ENCODE results near the gene AKR7A3.
"Not testable (repeated sequence)": the region's sequence is repeated elsewhere in the genome, so short reads cannot be mapped to it uniquely, and the experiment has no call there.

Gene AKR7A3

GRCh38 chr1:19258353-19258752 lies 30.2 kb downstream of the AKR7A3 start:
- Histone ChIP-seq H4K20me1 (peaks cover 0 to 99% (median 80%) of the 10 kb centered on the region in 11 experiments; a peak in 18 of 22 replicates), H3K27ac (peak overlapping the region in 4 of 11 experiments; percentile 19 to 73 (median 52); a peak in 5 of 22 replicates), H3K9ac (peak overlapping the region in 2 of 11 experiments; percentile 51 to 59; a peak in 2 of 22 replicates), H3K9me3 (replicated peaks in 1 of 11) (no peaks in the 10 kb centered on the region), H3K36me3 (peaks cover 55 to 81% (median 78%) of the 10 kb centered on the region in 11 experiments), H3K27me3 (no peaks in the 10 kb centered on the region), H3K4me1 (peaks cover 7 to 75% (median 14%) of the 10 kb centered on the region in 10 experiments), H3K4me3 (no peak overlapping the region), H3K4me2 (peak overlapping the region in 3 of 11 experiments; percentile 60 to 66 (median 64); a peak in 4 of 22 replicates)
- TF ChIP-seq Cebpa-rat (IDR thresholded peaks at IDR 0.05) = no peak

- no peak for TF ChIP-seq Cebpa-rat (IDR thresholded peaks at IDR 0.05)
- H3K9ac ChIP-seq = peak overlapping the region in 5 of 11 experiments; percentile 3 to 63 (median 51); a peak in 6 of 22 replicates
- H3K27ac ChIP-seq = peak overlapping the region in 4 of 11 experiments; percentile 19 to 73 (median 52); a peak in 8 of 22 replicates
- peaks cover 0 to 100% (median 88%) of the 10 kb centered on the region in 11 experiments; a peak in 18 of 22 replicates for H4K20me1 ChIP-seq
- no peaks in the 10 kb centered on the region for H3K9me3 ChIP-seq (replicated peaks in 1 of 11)
- H3K4me1 ChIP-seq = peaks cover 17 to 85% (median 23%) of the 10 kb centered on the region in 10 experiments
- H3K4me2 ChIP-seq = peak overlapping the region in 4 of 11 experiments; percentile 26 to 66 (median 62); a peak in 7 of 22 replicates
- peaks cover 55 to 88% (median 81%) of the 10 kb centered on the region in 11 experiments for H3K36me3 ChIP-seq
- no peaks in the 10 kb centered on the region for H3K27me3 ChIP-seq
- no peak overlapping the region; a peak in 1 of 20 replicates for H3K4me3 ChIP-seq
Measured at GRCh38 chr1:19257178-19257914, 31.2 kb downstream of the AKR7A3 start.

DNA sequence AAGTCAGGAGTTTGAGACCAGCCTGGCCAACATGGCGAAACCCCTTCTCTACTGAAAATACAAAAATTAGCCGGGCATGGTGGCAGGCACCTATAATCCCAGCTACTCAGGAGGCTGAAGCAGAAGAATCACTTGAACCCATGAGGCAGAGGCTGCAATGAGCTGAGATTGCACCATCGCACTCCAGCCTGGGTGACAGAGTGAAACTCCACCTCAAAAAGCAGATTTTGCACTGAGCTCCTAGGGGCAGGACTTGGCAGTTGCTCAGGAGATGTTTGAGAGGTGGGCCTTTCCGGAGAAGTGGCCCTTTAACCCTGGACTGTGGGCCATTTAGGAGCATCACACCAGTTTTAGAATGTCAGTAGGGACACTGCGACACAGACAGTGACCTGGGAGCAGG lies 32.3 kb downstream of the AKR7A3 start:
- peaks cover 0 to 96% (median 83%) of the 10 kb centered on the region in 11 experiments; a peak in 18 of 22 replicates for H4K20me1 ChIP-seq
- H3K27me3 ChIP-seq; H3K4me3 ChIP-seq; H3K9me3 ChIP-seq (replicated peaks in 1 of 11): not testable (repeated sequence)
- H3K4me1 ChIP-seq = peaks cover 17 to 87% (median 24%) of the 10 kb centered on the region in 10 experiments
- peak overlapping the region in 2 of 11 experiments; percentile 71 to 73; a peak in 4 of 22 replicates for H3K27ac ChIP-seq
- H3K9ac ChIP-seq = peak overlapping the region in 4 of 11 experiments; percentile 3 to 63 (median 55); a peak in 4 of 22 replicates
- peaks cover 55 to 87% (median 81%) of the 10 kb centered on the region in 11 experiments for H3K36me3 ChIP-seq
- H3K4me2 ChIP-seq = peak overlapping the region in 3 of 11 experiments; percentile 60 to 66 (median 64); a peak in 6 of 22 replicates

GRCh38 chr1:19255288-19255687 lies 33.3 kb downstream of the AKR7A3 start:
- H3K27ac ChIP-seq = no peak overlapping the region; a peak in 1 of 22 replicates
- H3K4me3 ChIP-seq = no peak overlapping the region
- H4K20me1 ChIP-seq = peaks cover 0 to 86% (median 74%) of the 10 kb centered on the region in 11 experiments; a peak in 18 of 22 replicates
- peaks cover 53 to 78% (median 72%) of the 10 kb centered on the region in 11 experiments for H3K36me3 ChIP-seq
- H3K9me3 ChIP-seq (replicated peaks in 1 of 11) = no peaks in the 10 kb centered on the region
- peak overlapping the region in 1 of 11 experiments; percentile 5; a peak in 1 of 22 replicates for H3K9ac ChIP-seq
- H3K4me1 ChIP-seq = peaks cover 22 to 82% (median 28%) of the 10 kb centered on the region in 10 experiments
- TF ChIP-seq Cebpa-rat (IDR thresholded peaks at IDR 0.05) = no peak
- no peak overlapping the region for H3K4me2 ChIP-seq
- no peaks in the 10 kb centered on the region for H3K27me3 ChIP-seq

- Histone ChIP-seq H3K4me3 (no peak overlapping the region; a peak in 1 of 20 replicates), H3K4me1 (peaks cover 31 to 82% (median 37%) of the 10 kb centered on the region in 10 experiments), H3K27me3 (no peaks in the 10 kb centered on the region), H3K27ac (no peak overlapping the region), H3K36me3 (peaks cover 47 to 72% (median 68%) of the 10 kb centered on the region in 11 experiments), H4K20me1 (peaks cover 0 to 83% (median 71%) of the 10 kb centered on the region in 11 experiments; a peak in 18 of 22 replicates), H3K9ac (peak overlapping the region in 10 of 11 experiments; percentile 9 to 98 (median 94); a peak in 10 of 22 replicates), H3K9me3 (replicated peaks in 1 of 11) (no peaks in the 10 kb centered on the region), H3K4me2 (peak overlapping the region in 10 of 11 experiments; percentile 86 to 99 (median 96); a peak in 10 of 22 replicates)
- TF ChIP-seq Cebpa-rat (IDR thresholded peaks at IDR 0.05) = no peak
Measured at GRCh38 chr1:19254416-19254815, 34.2 kb downstream of the AKR7A3 start.

GRCh38 chr1:19251305-19252196 lies 37.0 kb downstream of the AKR7A3 start, which contains the start of the genes EMC1 and MRTO4:
Gene EMC1, minus strand, starts transcription at chr1:19251524. Its CDS starts 15 bp downstream, at chr1:19251509.
Gene MRTO4, plus strand, starts transcription at chr1:19251805. Its CDS starts 31 bp downstream, at chr1:19251836.
- no peaks in the 10 kb centered on the region for H3K27me3 ChIP-seq
- H4K20me1 ChIP-seq = peaks cover 0 to 83% (median 63%) of the 10 kb centered on the region in 11 experiments; a peak in 18 of 22 replicates
- H3K27ac ChIP-seq = peak within 1 kb of the TSS; percentile 92 to 99 (median 97)
- peak within 1 kb of the TSS; percentile 77 to 99 (median 90) for H3K4me3 ChIP-seq
- peak within 1 kb of the TSS; percentile 90 to 98 (median 95) for H3K9ac ChIP-seq
- H3K4me2 ChIP-seq = peak within 1 kb of the TSS; percentile 86 to 99 (median 95)
- H3K9me3 ChIP-seq (replicated peaks in 1 of 11) = no peaks in the 10 kb centered on the region
- TF ChIP-seq Cebpa-rat (IDR thresholded peaks at IDR 0.05) = no peak
- H3K36me3 ChIP-seq = peaks cover 18 to 72% (median 54%) of the 10 kb centered on the region in 11 experiments
- peaks cover 31 to 59% (median 36%) of the 10 kb centered on the region in 10 experiments for H3K4me1 ChIP-seq

- H3K27ac ChIP-seq = peak overlapping the region; percentile 92 to 99 (median 97)
- peaks cover 0 to 83% (median 63%) of the 10 kb centered on the region in 11 experiments; a peak in 18 of 22 replicates for H4K20me1 ChIP-seq
- H3K9ac ChIP-seq = peak overlapping the region; percentile 90 to 98 (median 95)
Measured at GRCh38 chr1:19250629-19251304, 37.8 kb downstream of the AKR7A3 start.

More at GRCh38 chr1:19250629-19251304, 37.8 kb downstream of the AKR7A3 start:
- no peaks in the 10 kb centered on the region for H3K27me3 ChIP-seq
- no peak for TF ChIP-seq Cebpa-rat (IDR thresholded peaks at IDR 0.05)
- peak overlapping the region; percentile 77 to 99 (median 90) for H3K4me3 ChIP-seq
- H3K4me1 ChIP-seq = peaks cover 31 to 51% (median 34%) of the 10 kb centered on the region in 10 experiments
- peaks cover 11 to 72% (median 53%) of the 10 kb centered on the region in 11 experiments; a peak in 21 of 22 replicates for H3K36me3 ChIP-seq
- H3K9me3 ChIP-seq (replicated peaks in 1 of 11) = no peaks in the 10 kb centered on the region
- H3K4me2 ChIP-seq = peak overlapping the region; percentile 86 to 99 (median 95)

All from BLaER1 treated with 17β-estradiol and CSF1 and Interleukin-3, amounts not matched to agents 10 nM and 100 nM (cell line).